HCT116 (cell line): ENCODE measurements around the gene HLA-E.

Experiments
- RAD21 ChIP-seq: IDR thresholded peaks from 2 replicates; pipeline ENCODE4 v1.6.1; 2012; ENCODE audit warnings: low read depth, mild to moderate bottlenecking
- TCF7L2 ChIP-seq: IDR thresholded peaks from 2 replicates; pipeline ENCODE4 v1.7.0; 2011; ENCODE audit warnings: borderline replicate concordance, inconsistent platforms; ENCODE audit not compliant: insufficient read depth, insufficient read length; ENCODE audit errors: extremely low read depth
- TF ChIP-seq, protein P1 (sequence below), 3 experiments: fragments of 200-600 bp in 1 of 3; sonication (generic) in 1 of 3; IDR thresholded peaks in 2 of 3; conservative IDR thresholded peaks in 1 of 3; 2 replicates each; pipeline ENCODE4 v1.5.1; 2012 to 2017; ENCODE audit warnings: low read depth in 2 of 3, low read length in 2 of 3, antibody characterized with exemption in 1 of 3, borderline replicate concordance in 1 of 3, control low read depth in 1 of 3, mild to moderate bottlenecking in 1 of 3, mixed read lengths in 1 of 3, mixed run types in 1 of 3, moderate library complexity in 1 of 3; ENCODE audit not compliant: insufficient read depth in 1 of 3
- TF ChIP-seq, protein P2 (sequence below): IDR thresholded peaks from 2 replicates; pipeline ENCODE4 v1.6.1; 2012

DNA sequence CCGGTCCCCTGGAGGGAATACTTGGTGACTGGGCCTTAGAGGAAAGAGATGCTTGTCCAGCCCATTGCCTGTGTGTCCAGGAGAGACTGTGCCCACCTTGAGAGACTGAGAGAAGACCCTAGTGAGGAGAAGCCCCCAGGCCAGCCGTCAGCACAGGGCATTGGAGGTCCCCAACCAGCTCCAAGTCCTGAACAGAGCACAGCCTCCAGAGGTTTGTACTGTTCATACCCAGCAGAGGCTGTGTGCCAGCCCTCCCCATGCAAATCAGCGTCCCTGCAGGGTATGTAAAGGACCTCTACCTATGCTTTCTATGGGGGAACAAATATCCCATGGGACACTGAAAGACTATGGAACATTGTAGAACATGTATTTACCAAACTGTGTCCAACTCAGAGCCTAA, 8.4 kb downstream of the HLA-E start:
- TF ChIP-seq TCF7L2 (no peak), RAD21 (no peak)
- TF ChIP-seq, protein P1, sequence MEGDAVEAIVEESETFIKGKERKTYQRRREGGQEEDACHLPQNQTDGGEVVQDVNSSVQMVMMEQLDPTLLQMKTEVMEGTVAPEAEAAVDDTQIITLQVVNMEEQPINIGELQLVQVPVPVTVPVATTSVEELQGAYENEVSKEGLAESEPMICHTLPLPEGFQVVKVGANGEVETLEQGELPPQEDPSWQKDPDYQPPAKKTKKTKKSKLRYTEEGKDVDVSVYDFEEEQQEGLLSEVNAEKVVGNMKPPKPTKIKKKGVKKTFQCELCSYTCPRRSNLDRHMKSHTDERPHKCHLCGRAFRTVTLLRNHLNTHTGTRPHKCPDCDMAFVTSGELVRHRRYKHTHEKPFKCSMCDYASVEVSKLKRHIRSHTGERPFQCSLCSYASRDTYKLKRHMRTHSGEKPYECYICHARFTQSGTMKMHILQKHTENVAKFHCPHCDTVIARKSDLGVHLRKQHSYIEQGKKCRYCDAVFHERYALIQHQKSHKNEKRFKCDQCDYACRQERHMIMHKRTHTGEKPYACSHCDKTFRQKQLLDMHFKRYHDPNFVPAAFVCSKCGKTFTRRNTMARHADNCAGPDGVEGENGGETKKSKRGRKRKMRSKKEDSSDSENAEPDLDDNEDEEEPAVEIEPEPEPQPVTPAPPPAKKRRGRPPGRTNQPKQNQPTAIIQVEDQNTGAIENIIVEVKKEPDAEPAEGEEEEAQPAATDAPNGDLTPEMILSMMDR (IDR thresholded peaks at IDR 0.05 in 2 of 3, conservative IDR thresholded peaks at IDR 0.05 in 1 of 3; ENCODE audit: borderline replicate concordance in 1 of 3, insufficient read depth in 1 of 3, low read depth in 2 of 3, low read length in 2 of 3), result no peak
- TF ChIP-seq, protein P2, sequence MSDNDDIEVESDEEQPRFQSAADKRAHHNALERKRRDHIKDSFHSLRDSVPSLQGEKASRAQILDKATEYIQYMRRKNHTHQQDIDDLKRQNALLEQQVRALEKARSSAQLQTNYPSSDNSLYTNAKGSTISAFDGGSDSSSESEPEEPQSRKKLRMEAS, result no peak
